ENCODE results near the gene SMIM45.
A peak's percentile ranks its signal among the peaks of the same experiment; 100 is the strongest.

The SMIM45 gene

GRCh38 chr22:41919357-41920224 is 32.4 kb upstream of the SMIM45 start:
- Histone ChIP-seq H3K4me3 (peak overlapping the region; percentile 66), H3K9ac (ENCODE audit: control insufficient read depth, insufficient read depth, low read length) (peak overlapping the region; percentile 85), H3K36me3 (ENCODE audit: control insufficient read depth in 2 of 2, insufficient read depth in 2 of 2, low read length in 1 of 2) (0 out of 4 replicates have a peak, but pooled peaks cover 0 to 9% of the 10 kb centered on the region in 2 experiments), H3K4me1 (ENCODE audit: control insufficient read depth, insufficient read depth, low read length) (peaks cover 72% of the 10 kb centered on the region), H4K20me1 (ENCODE audit: control insufficient read depth, insufficient read depth) (no peaks in the 10 kb centered on the region), H3K27ac (ENCODE audit: control insufficient read depth, insufficient read depth) (peak overlapping the region; percentile 86), H3K4me2 (ENCODE audit: control insufficient read depth, insufficient read depth) (peak overlapping the region; percentile 97), H3K27me3 (replicated peaks in 1 of 2; ENCODE audit: control insufficient read depth in 2 of 2, insufficient read depth in 2 of 2, low read length in 1 of 2) (peaks cover 0 to 3% of the 10 kb centered on the region in 2 experiments; a peak in 2 of 4 replicates), H3K9me3 (replicated peaks; ENCODE audit: control insufficient read depth, insufficient read depth, low read length) (no peaks in the 10 kb centered on the region), H2AFZ (ENCODE audit: control insufficient read depth, low read depth, low read length) (peak overlapping the region; percentile 76), H3K79me2 (ENCODE audit: control insufficient read depth, insufficient read depth, low read length) (peaks cover 27% of the 10 kb centered on the region)
- SMC1A ChIA-PET (ENCODE audit: uncharacterized antibody, unreplicated experiment), result interaction anchor here (0.8 to 15.4 kb wide), 7 partner anchors 20 to 87 kb away, joined by 3 to 321 read pairs (median 4); partner anchors contain the start of gene SREBF2
- intact Hi-C loops (cut with micrococcal nuclease; ENCODE audit: unreplicated experiment), result loop anchor here (1.0 to 5.0 kb wide), 2 partner anchors 21 to 87 kb away; partner anchors contain the start of gene SREBF2
- FAIRE-seq, result peak; percentile 91
- peak; percentile 71 for DNase-seq (ENCODE audit: low read depth, low spot score)
- peak; percentile 61 for ATAC-seq
- 2% methylated on average over 56 of the region's 62 CpGs for WGBS (ENCODE audit: insufficient coverage, insufficient replicate concordance, low lambda C conversion rate, missing lambda C conversion rate)
- in situ Hi-C loops (cut with MboI), result no loop called here
- no TSS peak for BruUV-seq (replicated peaks)
- POLR2A ChIA-PET, result interaction anchor here (0.6 to 15.3 kb wide), 18 partner anchors 16 to 301 kb away, joined by 3 to 599 read pairs (median 5); partner anchors contain the start of genes CCDC134, CENPM, SMDT1 and SREBF2
- RAD21 ChIA-PET (ENCODE audit: unreplicated experiment), result interaction anchor here (0.5 to 11.6 kb wide), 8 partner anchors 9 to 301 kb away, joined by 3 to 408 read pairs (median 6); partner anchors contain the start of genes CENPM and SREBF2
- CTCF ChIA-PET, result interaction anchor here (0.8 to 11.0 kb wide), 7 partner anchors 9 to 222 kb away, joined by 3 to 234 read pairs (median 5); partner anchors contain the start of gene SMIM45
- TF ChIP-seq MEF2A (IDR thresholded peaks at IDR 0.05; ENCODE audit: insufficient read depth, low read depth, low read length) (no peak), ZBED1 (IDR thresholded peaks at IDR 0.05; ENCODE audit: borderline replicate concordance) (no peak), ZNF384 (IDR thresholded peaks at IDR 0.05; ENCODE audit: borderline replicate concordance, low read depth, low read length) (no peak), ZNF207 (IDR thresholded peaks at IDR 0.05; ENCODE audit: borderline replicate concordance) (peak; percentile 68), NKRF (conservative IDR thresholded peaks at IDR 0.05) (0 out of 2 replicates have a peak, but pooled peaks have one; percentile 22), PRDM15 (CRISPR knock-in tag; IDR thresholded peaks at IDR 0.05) (0 out of 2 replicates have a peak, but pooled peaks have one; percentile 42), HSF1 (IDR thresholded peaks at IDR 0.05; ENCODE audit: low read depth, low read length) (no peak), DPF2 (IDR thresholded peaks at IDR 0.05) (peak; percentile 82), MTA2 (IDR thresholded peaks at IDR 0.05; ENCODE audit: low read depth) (peak; percentile 39; the same call in 1 of the 2 replicates), CEBPZ (IDR thresholded peaks at IDR 0.05; ENCODE audit: low read depth, low read length) (no peak)
